IMR-90 (cell line): ENCODE results near the gene TMPRSS15. TPM values are rescaled to one million over a fixed set of nuclear protein-coding genes. Genes with fewer than 3 reads are reported as not detected.

Experiments used
- ATAC-seq: fragments of 200-7000 bp; cut with Tn5 transposase; 2 replicates; pipeline ENCODE4 v1.9.1; 2020; ENCODE audit warnings: low read depth, mild to moderate bottlenecking, moderate library complexity
- BruUV-seq: library from RNA; stranded (reverse); fragments of 400-500 nt; replicated peaks from 2 replicates; lab custom pipeline; 2021; lab: Mats Ljungman, UMichigan
- CTCF ChIA-PET: fragments of 300-600 bp; formaldehyde crosslinking; extraction: SDS; loops from one replicate; lab custom pipeline; 2021; ENCODE audit warnings: antibody characterized with exemption; lab: Yijun Ruan, JAX
- POLR2A ChIA-PET: fragments of 300-600 bp; sonication (Branson Sonifier 250); formaldehyde crosslinking; loops from one replicate; lab custom pipeline; 2022; ENCODE audit warnings: antibody characterized with exemption; ENCODE audit not compliant: unreplicated experiment; lab: Charles Lee
- DNase-seq: peaks from one replicate; pipeline ENCODE4 v3.0.0; 2013
- H2AFZ ChIP-seq: replicated peaks from 2 replicates; pipeline ENCODE3; 2013; ENCODE audit warnings: low read length, mild to moderate bottlenecking; ENCODE audit not compliant: poor library complexity
- H2AK5ac ChIP-seq: 2 replicates; pipeline ENCODE4 v1.6.1; 2013; ENCODE audit warnings: low read depth, low read length, inconsistent platforms
- H2AK9ac ChIP-seq: replicated peaks from 2 replicates; pipeline ENCODE3; 2013; ENCODE audit warnings: mild to moderate bottlenecking, low read depth, low read length, moderate library complexity; ENCODE audit not compliant: poor library complexity
- H2BK120ac ChIP-seq: 2 replicates; pipeline ENCODE4 v1.6.1; 2013; ENCODE audit warnings: low read depth, low read length, inconsistent platforms
- H2BK15ac ChIP-seq: 3 replicates; pipeline ENCODE4 v1.6.1; 2013; ENCODE audit warnings: low read depth, low read length, inconsistent platforms
- H2BK20ac ChIP-seq: 2 replicates; pipeline ENCODE4 v1.6.1; 2013; ENCODE audit warnings: low read depth, mild to moderate bottlenecking, inconsistent platforms, low read length, moderate library complexity
- H2BK5ac ChIP-seq: 2 replicates; pipeline ENCODE4 v1.6.1; 2013; ENCODE audit warnings: mild to moderate bottlenecking, low read depth, low read length, inconsistent platforms; ENCODE audit not compliant: poor library complexity, severe bottlenecking
- H3K14ac ChIP-seq: replicated peaks from 2 replicates; pipeline ENCODE4 v1.6.1; 2013; ENCODE audit warnings: low read depth, low read length, inconsistent platforms
- H3K18ac ChIP-seq: 2 replicates; pipeline ENCODE4 v1.6.1; 2013; ENCODE audit warnings: low read depth, low read length, control low read depth
- H3K23ac ChIP-seq: 2 replicates; pipeline ENCODE4 v1.6.1; 2013; ENCODE audit warnings: low read depth, low read length, inconsistent platforms
- H3K27ac ChIP-seq: 2 replicates; pipeline ENCODE4 v1.5.1; 2013; ENCODE audit warnings: mild to moderate bottlenecking, control low read depth, low read length; ENCODE audit not compliant: insufficient read depth
- H3K27me3 ChIP-seq: 2 replicates; pipeline ENCODE4 v1.6.1; 2013; ENCODE audit warnings: low read length; ENCODE audit not compliant: control insufficient read depth, insufficient read depth
- H3K36me3 ChIP-seq: 2 replicates; pipeline ENCODE4 v1.6.1; 2013; ENCODE audit warnings: low read length, mixed read lengths; ENCODE audit not compliant: control insufficient read depth, insufficient read depth
- H3K4ac ChIP-seq: 2 replicates; pipeline ENCODE4 v1.6.1; 2013; ENCODE audit warnings: low read depth, low read length, inconsistent platforms
- H3K4me1 ChIP-seq: 2 replicates; pipeline ENCODE4 v1.6.1; 2013; ENCODE audit warnings: low read length, mixed read lengths; ENCODE audit not compliant: control insufficient read depth, insufficient read depth
- H3K4me2 ChIP-seq: 2 replicates; pipeline ENCODE4 v1.6.1; 2013; ENCODE audit warnings: low read depth, mild to moderate bottlenecking, control low read depth, low read length, moderate library complexity
- H3K4me3 ChIP-seq: 2 replicates; pipeline ENCODE4 v1.5.1; 2013; ENCODE audit warnings: low read depth, mild to moderate bottlenecking, control low read depth, low read length, moderate library complexity; ENCODE audit not compliant: insufficient read depth
- H3K56ac ChIP-seq: 2 replicates; pipeline ENCODE4 v1.6.1; 2013; ENCODE audit warnings: low read length, inconsistent platforms; ENCODE audit not compliant: insufficient read depth; ENCODE audit errors: extremely low read depth
- H3K79me1 ChIP-seq, 2 experiments: 2 replicates each; pipeline ENCODE4 v1.6.1; 2013; ENCODE audit warnings: low read length in 2 of 2, inconsistent platforms in 1 of 2, low read depth in 1 of 2
- H3K9ac ChIP-seq: 2 replicates; pipeline ENCODE4 v1.6.1; 2013; ENCODE audit warnings: low read depth, low read length, control low read depth
- H3K9me1 ChIP-seq: 2 replicates; pipeline ENCODE4 v1.6.1; 2013; ENCODE audit warnings: low read length, inconsistent platforms; ENCODE audit not compliant: insufficient read depth
- H3K9me3 ChIP-seq: 2 replicates; pipeline ENCODE4 v1.6.1; 2013; ENCODE audit warnings: low read length; ENCODE audit not compliant: control insufficient read depth, insufficient read depth
- H4K20me1 ChIP-seq: 2 replicates; pipeline ENCODE4 v1.6.1; 2013; ENCODE audit warnings: low read length, inconsistent platforms; ENCODE audit not compliant: insufficient read depth
- H4K5ac ChIP-seq: 2 replicates; pipeline ENCODE4 v1.6.1; 2013; ENCODE audit warnings: mild to moderate bottlenecking, low read depth, low read length, control low read depth
- H4K8ac ChIP-seq, 2 experiments: 2 replicates each; pipeline ENCODE4 v1.6.1; 2013; ENCODE audit warnings: low read depth in 2 of 2, low read length in 2 of 2, control low read depth in 1 of 2, inconsistent platforms in 1 of 2
- H4K91ac ChIP-seq: 2 replicates; pipeline ENCODE4 v1.6.1; 2013; ENCODE audit warnings: low read depth, low read length, inconsistent platforms; ENCODE audit not compliant: insufficient read depth
- FOS ChIP-seq: fragments of 150-350 bp; IDR thresholded peaks from 2 replicates; pipeline ENCODE4 v1.6.1; 2016; ENCODE audit warnings: low read depth, low read length
- MAFK ChIP-seq: IDR thresholded peaks from 2 replicates; pipeline ENCODE4 v1.6.1; 2012; ENCODE audit warnings: low read depth, low read length, improper control_type of control experiment
- MAZ ChIP-seq: IDR thresholded peaks from 2 replicates; pipeline ENCODE4 v1.6.1; 2012; ENCODE audit warnings: low read depth, mild to moderate bottlenecking, low read length, improper control_type of control experiment, moderate library complexity, borderline replicate concordance
- MXI1 ChIP-seq: IDR thresholded peaks from 2 replicates; pipeline ENCODE4 v1.6.1; 2012; ENCODE audit warnings: low read depth, mild to moderate bottlenecking, low read length, moderate library complexity, borderline replicate concordance
- NFE2L2 ChIP-seq: fragments of 150-350 bp; IDR thresholded peaks from 2 replicates; pipeline ENCODE4 v1.6.1; 2016; ENCODE audit warnings: low read depth, mild to moderate bottlenecking, low read length
- RAD21 ChIP-seq: IDR thresholded peaks from 2 replicates; pipeline ENCODE4 v1.6.1; 2012; ENCODE audit warnings: low read length, improper control_type of control experiment
- RCOR1 ChIP-seq: IDR thresholded peaks from 2 replicates; pipeline ENCODE4 v1.6.1; 2012; ENCODE audit warnings: mild to moderate bottlenecking, low read length, improper control_type of control experiment; ENCODE audit not compliant: insufficient replicate concordance
- WGBS, 2 experiments: methylation state at CpG; one replicate each; pipeline versions ENCODE4 v1.1.5 to v1.1.7; 2013; ENCODE audit warnings: missing lambda C conversion rate in 2 of 2; ENCODE audit not compliant: insufficient read length in 1 of 2; ENCODE audit errors: extremely low coverage in 2 of 2; 5-methylcytosine and 5-hydroxymethylcytosine counted together
- dilution Hi-C: fragments of 300-500 bp; cut with HindIII; formaldehyde crosslinking; loops from one replicate; pipeline ENCODE4 v1.14.3; 2018; ENCODE audit warnings: low sequenced_read_pairs; ENCODE audit not compliant: unreplicated experiment
- in situ Hi-C: fragments of 300-500 bp; cut with MboI; formaldehyde crosslinking; loops from 3 replicates; pipeline ENCODE4 v1.14.3; 2019; ENCODE audit warnings: low sequenced_read_pairs, inconsistent platforms, mixed read lengths
- intact Hi-C: fragments of 100-400 bp; cut with micrococcal nuclease; formaldehyde crosslinking; loops from 2 replicates; pipeline ENCODE4 v1.10.0; 2022
- polyA plus RNA-seq, 3 experiments: library from polyadenylated mRNA; depleted of rRNA; stranded (reverse); fragments of >200 nt; gene quantifications; 2 replicates each; pipeline ENCODE4 v1.2.3, GENCODE V29; 2012; ENCODE audit warnings: low replicate concordance in 1 of 3
- total RNA-seq: library from RNA; depleted of rRNA; stranded (reverse); fragments of >200 nt; gene quantifications from 2 replicates; pipeline ENCODE4 v1.2.3, GENCODE V29; 2012
- TF ChIP-seq, protein P1 (sequence below): fragments of 150-350 bp; IDR thresholded peaks from 2 replicates; pipeline ENCODE4 v1.6.1; 2016; ENCODE audit warnings: low read depth, mild to moderate bottlenecking, low read length, moderate library complexity, borderline replicate concordance

Gene TMPRSS15
- total and polyA plus RNA-seq, 2 of the 4 experiments (the other 2 are of a cell fraction), result not detected

DNA sequence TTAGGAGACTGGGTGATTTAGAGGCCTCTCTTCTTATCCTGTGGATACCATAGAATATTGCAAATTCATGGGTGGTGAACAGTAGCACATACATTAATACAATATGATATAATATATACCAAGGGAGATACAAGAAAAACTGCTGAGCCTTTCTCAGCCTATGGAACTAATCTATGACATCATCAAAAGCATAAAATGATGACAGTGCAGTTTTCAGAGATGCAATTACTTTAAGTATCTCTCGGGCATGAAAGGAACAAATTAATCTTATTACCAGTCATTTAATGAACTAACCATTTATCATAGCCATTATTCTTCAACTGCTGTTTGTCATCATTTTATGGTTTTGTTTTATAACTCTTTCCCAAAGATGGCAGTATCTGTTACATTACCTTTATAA, 155.4 kb downstream of the TMPRSS15 start:
- Histone ChIP-seq H3K56ac (no peak overlapping the region), H2BK120ac (no peak overlapping the region), H3K79me1 (no peaks in the 10 kb centered on the region), H2BK15ac (no peak overlapping the region), H3K4me2 (no peak overlapping the region), H3K4me3 (no peak overlapping the region), H3K4ac (no peak overlapping the region), H3K27ac (no peak overlapping the region), H3K9ac (no peak overlapping the region), H3K14ac (no peak overlapping the region), H2BK20ac (no peak overlapping the region), H3K4me1 (no peaks in the 10 kb centered on the region), H2AK9ac (no peak overlapping the region), H3K9me1 (no peaks in the 10 kb centered on the region), H3K23ac (no peak overlapping the region), H4K8ac (no peak overlapping the region), H4K20me1 (no peaks in the 10 kb centered on the region), H2AK5ac (no peak overlapping the region), H3K27me3 (no peaks in the 10 kb centered on the region), H4K91ac (no peak overlapping the region), H3K36me3 (no peaks in the 10 kb centered on the region), H3K18ac (no peak overlapping the region), H2AFZ (no peak overlapping the region), H3K9me3 (peaks cover 6% of the 10 kb centered on the region), H2BK5ac (no peak overlapping the region), H4K5ac (no peak overlapping the region)
- WGBS, 2 experiments, result no CpG with 5 or more reads among the region's 1 CpG
- DNase-seq, result no peak
- ChIA-PET CTCF (no interaction called here), POLR2A (no interaction called here)
- TF ChIP-seq FOS (no peak), NFE2L2 (peak; percentile 46; the same call in 1 of the 2 replicates), MAZ (no peak), RAD21 (no peak), MAFK (peak; percentile 98), RCOR1 (no peak), MXI1 (no peak)
- TF ChIP-seq, protein P1, sequence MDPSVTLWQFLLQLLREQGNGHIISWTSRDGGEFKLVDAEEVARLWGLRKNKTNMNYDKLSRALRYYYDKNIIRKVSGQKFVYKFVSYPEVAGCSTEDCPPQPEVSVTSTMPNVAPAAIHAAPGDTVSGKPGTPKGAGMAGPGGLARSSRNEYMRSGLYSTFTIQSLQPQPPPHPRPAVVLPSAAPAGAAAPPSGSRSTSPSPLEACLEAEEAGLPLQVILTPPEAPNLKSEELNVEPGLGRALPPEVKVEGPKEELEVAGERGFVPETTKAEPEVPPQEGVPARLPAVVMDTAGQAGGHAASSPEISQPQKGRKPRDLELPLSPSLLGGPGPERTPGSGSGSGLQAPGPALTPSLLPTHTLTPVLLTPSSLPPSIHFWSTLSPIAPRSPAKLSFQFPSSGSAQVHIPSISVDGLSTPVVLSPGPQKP, result no peak
- no peak for ATAC-seq
- dilution Hi-C loops (no loop called here), in situ Hi-C loops (no loop called here), intact Hi-C loops (no loop called here)
- BruUV-seq, result no TSS peak
